ENCODE results near the gene LSM12. TPM values are rescaled to one million over a fixed set of nuclear protein-coding genes. Genes with fewer than 3 reads are reported as not detected.
"Not testable (repeated sequence)": the region's sequence is repeated elsewhere in the genome, so short reads cannot be mapped to it uniquely, and the experiment has no call there.

The LSM12 gene
- polyA plus RNA-seq, 1 experiment = 57.5 TPM

- Histone ChIP-seq H3K4me3 (ENCODE audit: low read depth, low read length) (no peak overlapping the region), H3K27me3 (ENCODE audit: control insufficient read depth, insufficient read depth, low read length) (no peaks in the 10 kb centered on the region), H3K9me3 (ENCODE audit: control insufficient read depth, insufficient read depth, low read length) (no peaks in the 10 kb centered on the region), H3K27ac (ENCODE audit: low read depth, low read length) (no peak overlapping the region)
- POLR2A ChIA-PET = no interaction called here
- no peak for DNase-seq (ENCODE audit: low read depth, low spot score)
- CTCF ChIA-PET = interaction anchor here (0.8 kb wide), 1 partner anchor 18 kb away, joined by 4 read pairs; no protein-coding TSS in a partner anchor
- TF ChIP-seq CTCF (IDR thresholded peaks at IDR 0.05; ENCODE audit: low read depth, low read length) = no peak
Measured at GRCh38 chr17:44059101-44059892, 7.2 kb downstream of the LSM12 start.

- no peak for TF ChIP-seq CTCF (IDR thresholded peaks at IDR 0.05; ENCODE audit: low read depth, low read length)
- Histone ChIP-seq H3K27me3 (ENCODE audit: control insufficient read depth, insufficient read depth, low read length) (no peaks in the 10 kb centered on the region), H3K4me3 (ENCODE audit: low read depth, low read length) (no peak overlapping the region), H3K9me3 (ENCODE audit: control insufficient read depth, insufficient read depth, low read length) (no peaks in the 10 kb centered on the region), H3K27ac (ENCODE audit: low read depth, low read length) (no peak overlapping the region)
- CTCF ChIA-PET = interaction anchor here (0.6 kb wide), 1 partner anchor 287 kb away, joined by 3 read pairs; no protein-coding TSS in a partner anchor
- POLR2A ChIA-PET = no interaction called here
- no peak for DNase-seq (ENCODE audit: low read depth, low spot score)
Measured at GRCh38 chr17:44053125-44053872, 13.2 kb downstream of the LSM12 start.

GRCh38 chr17:44049294-44050060 lies 17.0 kb downstream of the LSM12 start:
- Histone ChIP-seq H3K9me3 (ENCODE audit: control insufficient read depth, insufficient read depth, low read length) (no peaks in the 10 kb centered on the region), H3K4me3 (ENCODE audit: low read depth, low read length) (no peak overlapping the region), H3K27ac (ENCODE audit: low read depth, low read length) (no peak overlapping the region), H3K27me3 (ENCODE audit: control insufficient read depth, insufficient read depth, low read length) (no peaks in the 10 kb centered on the region)
- CTCF ChIA-PET = interaction anchor here (0.6 to 1.5 kb wide), 3 partner anchors 9 to 79 kb away, joined by 3 to 7 read pairs (median 4); no protein-coding TSS in a partner anchor
- TF ChIP-seq CTCF (IDR thresholded peaks at IDR 0.05; ENCODE audit: low read depth, low read length) = no peak
- no peak for DNase-seq (ENCODE audit: low read depth, low spot score)
- POLR2A ChIA-PET = no interaction called here

- H3K9me3 ChIP-seq (ENCODE audit: control insufficient read depth, insufficient read depth, low read length); H3K27me3 ChIP-seq (ENCODE audit: control insufficient read depth, insufficient read depth, low read length); H3K4me3 ChIP-seq (ENCODE audit: low read depth, low read length); DNase-seq (ENCODE audit: low read depth, low spot score); POLR2A ChIA-PET; H3K27ac ChIP-seq (ENCODE audit: low read depth, low read length): not testable (repeated sequence)
- CTCF ChIA-PET = interaction anchor here (0.7 to 0.9 kb wide), 2 partner anchors 9 to 182 kb away, joined by 3 read pairs; no protein-coding TSS in a partner anchor
Measured at GRCh38 chr17:44046893-44047292, 19.6 kb downstream of the LSM12 start.

GRCh38 chr17:44045486-44045885 lies 21.0 kb downstream of the LSM12 start:
- TF ChIP-seq CTCF (IDR thresholded peaks at IDR 0.05; ENCODE audit: low read depth, low read length) = no peak
- DNase-seq (ENCODE audit: low read depth, low spot score) = no peak
- POLR2A ChIA-PET = interaction anchor here (0.7 kb wide), 1 partner anchor 1397 kb away, joined by 3 read pairs; no protein-coding TSS in a partner anchor
- Histone ChIP-seq H3K9me3 (ENCODE audit: control insufficient read depth, insufficient read depth, low read length) (no peaks in the 10 kb centered on the region), H3K27me3 (ENCODE audit: control insufficient read depth, insufficient read depth, low read length) (no peaks in the 10 kb centered on the region), H3K4me3 (ENCODE audit: low read depth, low read length) (no peak overlapping the region), H3K27ac (ENCODE audit: low read depth, low read length) (no peak overlapping the region)
- CTCF ChIA-PET = no interaction called here

Measured in AG04450 (cell line).